ENCODE measurements around the gene PRKX.

GRCh38 chrX:3592184-3592583 lies 121.3 kb downstream of the PRKX start:
- no peak for TF ChIP-seq CTCF (IDR thresholded peaks at IDR 0.05; ENCODE audit: borderline replicate concordance, extremely low read depth, low read length, poor library complexity, severe bottlenecking)
- TF ChIP-seq EZH2 (IDR thresholded peaks at IDR 0.05; ENCODE audit: borderline replicate concordance, low read depth, low read length, severe bottlenecking) = no peak
